ENCODE results near the gene SIPA1L3.
A peak's percentile ranks its signal among the peaks of the same experiment; 100 is the strongest.
"Not testable (repeated sequence)": the region's sequence is repeated elsewhere in the genome, so short reads cannot be mapped to it uniquely, and the experiment has no call there.

The SIPA1L3 gene

DNA sequence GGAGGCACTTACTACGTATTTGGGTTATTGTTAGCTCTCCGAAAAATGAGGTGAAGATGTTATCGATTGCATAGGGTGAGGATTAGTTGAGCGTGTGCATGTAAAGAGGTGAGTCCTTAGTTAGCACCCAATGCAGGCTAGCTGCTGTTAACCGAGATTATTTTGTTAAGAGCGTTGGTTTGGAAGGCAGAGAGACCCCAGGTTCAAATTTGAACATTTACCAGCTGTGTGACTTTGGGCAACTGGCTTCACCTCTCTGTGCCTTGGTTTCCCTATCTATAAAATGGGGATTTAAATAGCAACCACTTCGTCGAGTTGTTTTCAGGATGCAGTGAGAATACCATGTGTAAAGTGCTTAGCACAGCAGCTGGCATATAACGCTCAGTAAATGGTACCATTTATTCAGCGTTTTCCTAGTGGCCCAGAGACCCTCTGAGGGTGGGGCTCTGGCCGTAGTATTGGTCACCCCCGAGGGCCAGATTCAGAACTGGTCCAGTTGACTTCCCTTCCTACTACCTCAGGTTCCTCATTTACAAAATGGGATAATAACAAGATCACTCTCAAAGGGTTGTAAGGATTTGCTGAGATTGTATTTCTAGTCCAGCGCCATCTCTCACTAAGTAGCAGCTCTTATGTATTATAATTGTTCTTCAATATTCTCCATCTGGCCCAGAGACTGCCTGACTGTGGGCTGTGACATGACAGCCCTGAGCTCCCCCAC, 887 bp downstream of the SIPA1L3 start:
- in situ Hi-C loops (cut with MboI; ENCODE audit: low pct_unique_long_range_greater_than_20kb, low sequenced_read_pairs, unreplicated experiment): loop anchor here (25.0 kb wide), 2 partner anchors 129 to 429 kb away; partner anchors contain the start of gene CATSPERG
- peak; percentile 32 for DNase-seq (ENCODE audit: low spot score)
- TF ChIP-seq, protein P1, sequence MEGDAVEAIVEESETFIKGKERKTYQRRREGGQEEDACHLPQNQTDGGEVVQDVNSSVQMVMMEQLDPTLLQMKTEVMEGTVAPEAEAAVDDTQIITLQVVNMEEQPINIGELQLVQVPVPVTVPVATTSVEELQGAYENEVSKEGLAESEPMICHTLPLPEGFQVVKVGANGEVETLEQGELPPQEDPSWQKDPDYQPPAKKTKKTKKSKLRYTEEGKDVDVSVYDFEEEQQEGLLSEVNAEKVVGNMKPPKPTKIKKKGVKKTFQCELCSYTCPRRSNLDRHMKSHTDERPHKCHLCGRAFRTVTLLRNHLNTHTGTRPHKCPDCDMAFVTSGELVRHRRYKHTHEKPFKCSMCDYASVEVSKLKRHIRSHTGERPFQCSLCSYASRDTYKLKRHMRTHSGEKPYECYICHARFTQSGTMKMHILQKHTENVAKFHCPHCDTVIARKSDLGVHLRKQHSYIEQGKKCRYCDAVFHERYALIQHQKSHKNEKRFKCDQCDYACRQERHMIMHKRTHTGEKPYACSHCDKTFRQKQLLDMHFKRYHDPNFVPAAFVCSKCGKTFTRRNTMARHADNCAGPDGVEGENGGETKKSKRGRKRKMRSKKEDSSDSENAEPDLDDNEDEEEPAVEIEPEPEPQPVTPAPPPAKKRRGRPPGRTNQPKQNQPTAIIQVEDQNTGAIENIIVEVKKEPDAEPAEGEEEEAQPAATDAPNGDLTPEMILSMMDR (IDR thresholded peaks at IDR 0.05; ENCODE audit: extremely low read depth, insufficient read depth, missing control alignments): no peak

DNA sequence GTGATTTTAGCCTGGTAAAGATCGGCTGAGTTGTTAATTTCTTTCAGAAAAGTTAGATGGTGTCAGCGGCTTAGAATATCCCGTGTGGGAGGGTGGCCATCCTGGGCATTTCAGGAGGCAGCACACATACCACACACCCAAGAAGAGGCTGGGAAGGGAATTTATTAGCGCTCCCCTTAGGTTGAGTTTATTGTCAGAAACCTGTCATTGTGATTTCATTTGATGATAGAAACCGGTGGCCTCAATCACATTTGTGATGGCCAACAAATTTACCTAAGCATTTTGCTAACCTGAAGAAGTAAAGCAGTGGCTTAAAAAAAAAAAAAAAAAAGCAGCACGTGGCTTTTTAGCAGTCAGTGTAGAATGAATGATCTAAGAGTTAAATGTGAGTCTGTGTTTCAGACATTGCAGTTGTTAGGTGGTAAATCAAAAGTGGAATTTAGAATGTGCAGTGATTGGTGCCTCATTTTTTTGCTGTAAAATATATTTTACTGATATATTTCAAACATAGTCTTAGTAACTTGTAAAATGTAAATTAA, 2.7 kb downstream of the SIPA1L3 start:
- in situ Hi-C loops (cut with MboI; ENCODE audit: low pct_unique_long_range_greater_than_20kb, low sequenced_read_pairs, unreplicated experiment): loop anchor here (25.0 kb wide), 2 partner anchors 128 to 428 kb away; partner anchors contain the start of gene CATSPERG
- DNase-seq (ENCODE audit: low spot score): no peak
- TF ChIP-seq, protein P1 (IDR thresholded peaks at IDR 0.05; ENCODE audit: extremely low read depth, insufficient read depth, missing control alignments): no peak

DNA sequence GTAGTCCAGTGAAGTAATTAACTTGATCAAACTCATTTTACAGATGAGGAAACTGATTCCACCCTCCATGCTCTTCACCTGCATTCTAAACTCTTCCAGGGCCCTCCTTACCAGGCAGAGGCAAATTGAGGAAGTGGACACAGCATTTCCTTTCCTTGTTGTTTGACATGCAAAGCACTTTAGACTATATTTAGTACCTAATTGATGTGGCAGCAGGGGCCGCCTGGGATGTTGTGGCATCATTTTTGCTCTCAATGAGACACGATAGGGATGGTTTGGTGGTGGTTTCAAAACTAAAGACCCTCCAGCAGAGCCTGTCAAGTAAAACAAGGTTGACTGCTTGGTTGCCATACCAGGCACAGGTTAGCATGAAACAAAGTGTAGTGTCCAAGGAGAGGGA, 7.9 kb downstream of the SIPA1L3 start:
- TF ChIP-seq, protein P1 (IDR thresholded peaks at IDR 0.05; ENCODE audit: extremely low read depth, insufficient read depth, missing control alignments): no peak
- in situ Hi-C loops (cut with MboI; ENCODE audit: low pct_unique_long_range_greater_than_20kb, low sequenced_read_pairs, unreplicated experiment): loop anchor here (25.0 kb wide), 2 partner anchors 122 to 422 kb away; partner anchors contain the start of gene CATSPERG
- DNase-seq (ENCODE audit: low spot score): peak; percentile 49

DNA sequence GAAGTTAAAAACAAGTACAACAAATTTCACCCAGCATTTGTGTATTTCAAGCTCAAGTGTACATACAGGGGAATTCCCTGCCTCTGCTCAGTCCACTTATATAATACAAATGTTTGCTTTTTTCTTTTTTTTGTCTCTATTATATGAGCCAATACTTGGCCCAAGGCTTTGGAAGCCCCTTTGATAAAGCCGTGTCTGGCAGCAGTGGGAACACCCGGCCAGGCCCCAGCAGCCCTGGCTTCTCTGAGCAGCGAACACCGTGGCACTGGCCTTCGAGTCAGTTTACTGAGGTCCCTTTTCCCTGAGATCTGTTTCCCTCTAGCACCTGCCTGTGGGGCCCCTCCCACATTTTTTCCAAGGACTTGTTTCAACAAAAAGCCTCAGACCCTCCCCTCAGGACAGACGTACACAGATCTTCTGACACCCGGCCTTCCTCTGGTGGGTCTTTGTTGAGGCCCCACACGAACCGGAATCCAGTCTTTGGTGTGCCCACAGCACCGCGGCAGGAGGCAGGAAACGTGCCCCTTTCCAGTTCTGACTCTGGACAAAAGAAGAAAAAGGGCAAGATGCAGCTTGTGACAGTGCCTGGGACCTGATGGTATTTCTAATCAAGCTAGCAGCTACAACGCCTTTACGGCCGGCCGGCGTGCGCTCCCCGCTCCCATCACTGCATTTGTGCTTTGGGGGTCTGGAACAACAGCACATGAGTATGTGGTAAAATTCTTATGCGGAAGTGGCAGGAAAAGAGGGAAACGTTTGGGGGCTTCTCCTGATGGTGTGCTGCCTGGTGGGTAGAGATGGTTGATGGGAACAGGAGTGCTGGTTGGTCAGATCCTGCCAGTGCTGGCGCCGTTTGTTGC, 13.8 kb downstream of the SIPA1L3 start:
- no peak for DNase-seq (ENCODE audit: low spot score)
- in situ Hi-C loops (cut with MboI; ENCODE audit: low pct_unique_long_range_greater_than_20kb, low sequenced_read_pairs, unreplicated experiment): loop anchor here (25.0 kb wide), 2 partner anchors 116 to 416 kb away; partner anchors contain the start of gene CATSPERG
- TF ChIP-seq, protein P1 (IDR thresholded peaks at IDR 0.05; ENCODE audit: extremely low read depth, insufficient read depth, missing control alignments): no peak

DNA sequence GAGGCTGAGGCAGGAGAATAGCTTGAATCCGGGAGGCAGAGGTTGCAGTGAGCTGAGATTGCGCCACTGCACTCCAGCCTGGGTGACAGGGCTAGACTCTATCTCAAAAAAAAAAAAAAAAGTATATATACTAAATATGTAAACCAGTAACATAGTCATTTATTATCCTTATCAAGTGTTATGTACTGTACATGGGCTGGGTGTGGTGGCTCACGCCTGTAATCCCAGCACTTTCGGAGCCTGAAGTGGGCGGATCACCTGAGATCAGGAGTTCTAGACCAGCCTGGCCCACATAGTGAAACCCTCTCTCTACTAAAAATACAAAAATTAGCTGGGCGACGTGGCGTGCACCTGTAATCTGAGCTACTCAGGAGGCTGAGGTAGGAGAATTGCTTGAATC, 17.6 kb downstream of the SIPA1L3 start:
- not testable (repeated sequence) for DNase-seq (ENCODE audit: low spot score)
- in situ Hi-C loops (cut with MboI; ENCODE audit: low pct_unique_long_range_greater_than_20kb, low sequenced_read_pairs, unreplicated experiment): loop anchor here (25.0 kb wide), 2 partner anchors 113 to 413 kb away; partner anchors contain the start of gene CATSPERG

DNA sequence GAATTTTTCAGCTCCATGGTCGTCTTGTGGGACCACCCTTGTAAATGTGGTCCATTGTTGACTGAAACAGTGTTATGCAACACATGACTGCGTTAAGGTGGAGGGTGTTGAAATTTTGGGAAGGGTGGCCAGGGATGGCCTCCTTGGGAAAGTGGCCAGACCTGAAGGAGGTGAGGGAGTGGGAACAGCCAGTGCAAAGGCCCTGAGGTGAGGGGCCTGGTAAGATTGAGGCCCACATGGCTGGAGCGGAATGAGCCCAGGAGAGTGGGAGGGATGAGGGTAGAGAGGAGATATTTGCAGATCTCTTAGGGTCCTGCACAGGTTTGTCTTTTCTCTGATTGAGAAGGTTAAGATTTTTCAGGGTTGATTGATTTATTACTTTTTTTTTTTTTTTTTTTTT, 18.2 kb downstream of the SIPA1L3 start:
- TF ChIP-seq, protein P1 (IDR thresholded peaks at IDR 0.05; ENCODE audit: extremely low read depth, insufficient read depth, missing control alignments): no peak
- no peak for DNase-seq (ENCODE audit: low spot score)
- in situ Hi-C loops (cut with MboI; ENCODE audit: low pct_unique_long_range_greater_than_20kb, low sequenced_read_pairs, unreplicated experiment): no loop called here

Data from GM13977 (cell line).